ENCODE results near the gene UFC1. TPM values are rescaled to one million over a fixed set of nuclear protein-coding genes. Genes with fewer than 3 reads are reported as not detected.
"Not testable (repeated sequence)": the region's sequence is repeated elsewhere in the genome, so short reads cannot be mapped to it uniquely, and the experiment has no call there.

The UFC1 gene
- total RNA-seq, 4 donors from 2014 or later: 42.0 to 100 (median 82.5) TPM

- 71 to 73% methylated on average over 12 of the region's 12 CpGs for WGBS, 2 donors
- DNase-seq (ENCODE audit: low spot score in 2 of 2): no peak
- TF ChIP-seq, protein P1, sequence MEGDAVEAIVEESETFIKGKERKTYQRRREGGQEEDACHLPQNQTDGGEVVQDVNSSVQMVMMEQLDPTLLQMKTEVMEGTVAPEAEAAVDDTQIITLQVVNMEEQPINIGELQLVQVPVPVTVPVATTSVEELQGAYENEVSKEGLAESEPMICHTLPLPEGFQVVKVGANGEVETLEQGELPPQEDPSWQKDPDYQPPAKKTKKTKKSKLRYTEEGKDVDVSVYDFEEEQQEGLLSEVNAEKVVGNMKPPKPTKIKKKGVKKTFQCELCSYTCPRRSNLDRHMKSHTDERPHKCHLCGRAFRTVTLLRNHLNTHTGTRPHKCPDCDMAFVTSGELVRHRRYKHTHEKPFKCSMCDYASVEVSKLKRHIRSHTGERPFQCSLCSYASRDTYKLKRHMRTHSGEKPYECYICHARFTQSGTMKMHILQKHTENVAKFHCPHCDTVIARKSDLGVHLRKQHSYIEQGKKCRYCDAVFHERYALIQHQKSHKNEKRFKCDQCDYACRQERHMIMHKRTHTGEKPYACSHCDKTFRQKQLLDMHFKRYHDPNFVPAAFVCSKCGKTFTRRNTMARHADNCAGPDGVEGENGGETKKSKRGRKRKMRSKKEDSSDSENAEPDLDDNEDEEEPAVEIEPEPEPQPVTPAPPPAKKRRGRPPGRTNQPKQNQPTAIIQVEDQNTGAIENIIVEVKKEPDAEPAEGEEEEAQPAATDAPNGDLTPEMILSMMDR (IDR thresholded peaks at IDR 0.05): no peak
- no peak for TF ChIP-seq POLR2A (IDR thresholded peaks at IDR 0.05)
- intact Hi-C loops (cut with DNase I; ENCODE audit: low total_unique reads): no loop called here
- no peak overlapping the region for H3K4me3 ChIP-seq (ENCODE audit: low read depth, poor library complexity, severe bottlenecking)
Measured at GRCh38 chr1:161115132-161115711, 38.6 kb upstream of the UFC1 start.

DNA sequence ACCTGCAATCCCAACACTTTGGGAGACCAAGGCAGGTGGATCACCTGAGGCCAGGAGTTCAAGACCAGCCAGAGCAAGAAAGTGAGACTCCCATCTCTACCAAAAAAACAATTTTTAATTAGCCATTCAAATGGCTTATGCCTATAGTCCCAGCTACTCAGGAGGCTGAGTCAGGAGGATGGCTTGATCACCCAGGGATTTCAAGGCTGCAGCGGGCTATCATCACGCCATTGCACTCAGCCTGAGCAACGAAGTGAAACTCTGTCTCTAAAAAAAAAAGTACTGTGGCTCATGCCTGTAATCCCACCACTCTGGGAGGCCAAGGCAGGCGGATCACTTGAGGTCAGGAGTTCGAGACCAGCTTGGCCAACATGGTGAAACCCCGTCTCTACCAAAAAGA, 37.8 kb upstream of the UFC1 start:
- H3K4me3 ChIP-seq (ENCODE audit: low read depth, poor library complexity, severe bottlenecking); DNase-seq (ENCODE audit: low spot score in 2 of 2); intact Hi-C loops (cut with DNase I; ENCODE audit: low total_unique reads): not testable (repeated sequence)
- WGBS, 2 donors: 87 to 89% methylated on average over 6 of the region's 6 CpGs

GRCh38 chr1:161117759-161118581, 35.8 kb upstream of the UFC1 start, which contains the start of the genes NIT1 and PFDN2:
Gene NIT1 (plus strand): TSS chr1:161118105. CDS start chr1:161118177, 72 bp downstream.
Gene PFDN2 (minus strand): TSS chr1:161118037. CDS start chr1:161118026, 11 bp downstream.
- peak in 1 of 2 donors; percentile 67 for TF ChIP-seq POLR2A (IDR thresholded peaks at IDR 0.05)
- TF ChIP-seq, protein P1 (IDR thresholded peaks at IDR 0.05): no peak
- peak within 1 kb of the TSS; percentile 98 for H3K4me3 ChIP-seq (ENCODE audit: low read depth, poor library complexity, severe bottlenecking)
- peak; percentile 77 to 96 for DNase-seq (ENCODE audit: low spot score in 2 of 2)
- intact Hi-C loops (cut with DNase I; ENCODE audit: low total_unique reads): no loop called here
- 1% methylated on average over 38 to 54 of the region's 58 CpGs for WGBS, 2 donors

GRCh38 chr1:161119092-161119903, 34.5 kb upstream of the UFC1 start:
- TF ChIP-seq POLR2A (IDR thresholded peaks at IDR 0.05): no peak
- TF ChIP-seq, protein P1 (IDR thresholded peaks at IDR 0.05): no peak
- DNase-seq (ENCODE audit: low spot score in 2 of 2): no peak
- H3K4me3 ChIP-seq (ENCODE audit: low read depth, poor library complexity, severe bottlenecking): no peak overlapping the region
- 23 to 35% methylated on average over 10 of the region's 10 CpGs for WGBS, 2 donors
- intact Hi-C loops (cut with DNase I; ENCODE audit: low total_unique reads): no loop called here

DNA sequence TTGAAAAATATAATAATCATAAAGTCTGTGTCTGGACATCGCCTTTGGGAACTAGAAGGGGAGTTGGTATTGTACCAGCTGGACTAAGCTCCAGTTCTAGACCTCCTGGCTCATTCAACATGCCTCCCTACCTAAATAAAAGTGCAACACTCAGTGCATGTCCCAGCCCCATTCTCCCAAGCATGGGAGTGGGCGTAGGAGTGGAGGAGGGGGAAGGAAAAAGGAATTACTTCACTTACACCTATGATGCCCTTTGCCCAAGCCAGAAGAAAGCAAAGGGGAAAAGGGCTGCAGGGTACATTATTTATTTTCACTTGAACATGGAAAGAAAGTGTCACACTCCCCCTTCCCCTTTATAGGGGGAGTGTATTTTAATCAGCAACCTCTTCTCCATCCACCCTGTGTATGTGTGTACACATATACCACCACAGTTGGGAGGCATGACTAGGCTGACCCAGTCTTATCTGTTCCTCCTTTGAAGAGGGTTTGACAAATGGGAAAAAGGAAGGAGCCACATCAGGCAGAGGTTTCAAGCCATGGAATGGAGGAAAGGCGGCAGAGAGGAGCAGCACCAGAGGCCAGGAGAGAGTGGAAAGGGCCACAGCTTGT, 32.6 kb upstream of the UFC1 start:
- intact Hi-C loops (cut with DNase I; ENCODE audit: low total_unique reads): no loop called here
- no peak for DNase-seq (ENCODE audit: low spot score in 2 of 2)
- TF ChIP-seq, protein P1 (IDR thresholded peaks at IDR 0.05): no peak
- no peak for TF ChIP-seq POLR2A (IDR thresholded peaks at IDR 0.05)
- H3K4me3 ChIP-seq (ENCODE audit: low read depth, poor library complexity, severe bottlenecking): no peak overlapping the region
- 87 to 90% methylated on average over 3 of the region's 3 CpGs for WGBS, 2 donors
